DND-41 (cell line): Measurements from ENCODE around the gene ADAMTS13.

Source experiments
- ATAC-seq: fragments of 200-7000 bp; cut with Tn5 transposase; 3 replicates; pipeline ENCODE4 v1.9.1; 2021; ENCODE audit warnings: low read depth; ENCODE audit not compliant: insufficient read depth
- DNase-seq: peaks from one replicate; pipeline ENCODE4 v3.0.0-alpha.2; 2020
- H2AFZ ChIP-seq: 2 replicates; pipeline ENCODE4 v1.6.0; 2012; ENCODE audit warnings: low read depth, low read length
- H3K27ac ChIP-seq: 2 replicates; pipeline ENCODE4 v1.5.1; 2012; ENCODE audit warnings: low read length, inconsistent platforms
- H3K27me3 ChIP-seq: fragments of 200-600 bp; sonication (generic); 2 replicates; pipeline ENCODE4 v1.6.0; 2012; ENCODE audit warnings: low read length, mild to moderate bottlenecking, inconsistent platforms; ENCODE audit not compliant: insufficient read depth, poor library complexity
- H3K36me3 ChIP-seq: 2 replicates; pipeline ENCODE4 v1.5.1; 2012; ENCODE audit warnings: low read length, inconsistent platforms; ENCODE audit not compliant: insufficient read depth
- H3K4me1 ChIP-seq: 2 replicates; pipeline ENCODE4 v1.5.1; 2012; ENCODE audit warnings: mild to moderate bottlenecking, low read length; ENCODE audit not compliant: insufficient read depth
- H3K4me2 ChIP-seq: 2 replicates; pipeline ENCODE4 v1.6.0; 2012; ENCODE audit warnings: mild to moderate bottlenecking, moderate library complexity, low read length, inconsistent platforms; ENCODE audit not compliant: insufficient read depth
- H3K4me3 ChIP-seq, 2 experiments: fragments of 200-600 bp in 1 of 2; shearing (Covaris generic) in 1 of 2; 2 replicates each; pipeline ENCODE4 v1.5.1; 2012 to 2016; ENCODE audit warnings: inconsistent platforms in 2 of 2, low read length in 2 of 2, mild to moderate bottlenecking in 2 of 2, low read depth in 1 of 2, moderate library complexity in 1 of 2
- H3K79me2 ChIP-seq: 2 replicates; pipeline ENCODE4 v1.6.0; 2012; ENCODE audit warnings: low read length, inconsistent platforms; ENCODE audit not compliant: insufficient read depth
- H3K9ac ChIP-seq: 2 replicates; pipeline ENCODE4 v1.6.0; 2012; ENCODE audit warnings: low read depth, mild to moderate bottlenecking, inconsistent platforms, low read length, moderate library complexity
- H3K9me3 ChIP-seq: 2 replicates; pipeline ENCODE4 v1.5.1; 2012; ENCODE audit warnings: low read length, moderate library complexity, mild to moderate bottlenecking, inconsistent platforms; ENCODE audit not compliant: insufficient read depth, severe bottlenecking
- H4K20me1 ChIP-seq: 2 replicates; pipeline ENCODE4 v1.6.0; 2012; ENCODE audit warnings: low read length; ENCODE audit not compliant: insufficient read depth
- EZH2 ChIP-seq: IDR thresholded peaks from 3 replicates; pipeline ENCODE4 v1.6.1; 2012; ENCODE audit warnings: borderline replicate concordance, low read depth, mild to moderate bottlenecking, moderate library complexity, low read length, inconsistent platforms; ENCODE audit not compliant: severe bottlenecking
- TF ChIP-seq, protein P1 (sequence below): IDR thresholded peaks from 2 replicates; pipeline ENCODE4 v1.5.1; 2012; ENCODE audit warnings: borderline replicate concordance, low read length, moderate library complexity, mild to moderate bottlenecking; ENCODE audit not compliant: poor library complexity, severe bottlenecking; ENCODE audit errors: extremely low read depth

ADAMTS13 gene

DNA sequence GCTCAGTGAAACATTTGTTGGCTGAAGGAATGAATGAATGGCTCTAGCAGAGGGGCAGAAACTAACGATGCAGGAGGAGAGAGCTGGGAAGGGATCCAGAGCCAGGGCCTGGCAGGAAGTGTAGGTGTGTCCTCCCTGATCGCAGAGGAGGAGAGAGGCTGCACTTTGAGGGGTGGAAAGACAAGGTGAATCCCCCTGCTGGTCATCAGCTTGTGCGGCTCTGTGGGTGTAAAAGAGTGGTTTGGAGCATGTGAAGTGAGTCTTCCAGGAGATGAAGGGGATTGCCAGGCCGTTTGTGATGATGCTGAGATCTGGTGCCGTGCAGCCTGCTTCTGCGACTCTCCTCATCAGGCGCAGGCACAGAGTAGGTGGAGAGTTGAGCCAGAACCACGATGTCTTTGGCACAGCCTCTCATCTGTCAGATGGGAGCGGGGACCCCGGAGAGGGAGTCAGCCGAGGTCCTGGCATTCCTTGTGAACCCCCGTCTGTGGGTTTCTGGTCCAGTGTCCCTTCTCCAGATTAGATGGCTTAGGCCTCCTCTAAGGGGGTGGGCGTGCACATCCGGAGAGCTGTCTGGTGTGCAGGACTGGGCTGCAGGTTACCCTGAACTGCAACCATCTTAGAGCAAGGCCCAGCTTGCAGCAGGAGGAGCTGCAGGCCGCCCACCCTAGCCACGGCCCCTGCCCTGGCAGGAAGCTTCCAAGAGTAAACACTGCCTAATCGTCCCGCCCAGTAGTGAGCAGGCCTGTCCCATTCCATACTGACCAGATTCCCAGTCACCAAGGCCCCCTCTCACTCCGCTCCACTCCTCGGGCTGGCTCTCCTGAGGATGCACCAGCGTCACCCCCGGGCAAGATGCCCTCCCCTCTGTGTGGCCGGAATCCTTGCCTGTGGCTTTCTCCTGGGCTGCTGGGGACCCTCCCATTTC lies at the start of gene ADAMTS13:
TSS of gene ADAMTS13 (plus strand) at position 753 of the 928 bp plus-strand sequence. CDS start at position 830, 77 bp downstream.
- no peak for TF ChIP-seq EZH2
- TF ChIP-seq, protein P1, sequence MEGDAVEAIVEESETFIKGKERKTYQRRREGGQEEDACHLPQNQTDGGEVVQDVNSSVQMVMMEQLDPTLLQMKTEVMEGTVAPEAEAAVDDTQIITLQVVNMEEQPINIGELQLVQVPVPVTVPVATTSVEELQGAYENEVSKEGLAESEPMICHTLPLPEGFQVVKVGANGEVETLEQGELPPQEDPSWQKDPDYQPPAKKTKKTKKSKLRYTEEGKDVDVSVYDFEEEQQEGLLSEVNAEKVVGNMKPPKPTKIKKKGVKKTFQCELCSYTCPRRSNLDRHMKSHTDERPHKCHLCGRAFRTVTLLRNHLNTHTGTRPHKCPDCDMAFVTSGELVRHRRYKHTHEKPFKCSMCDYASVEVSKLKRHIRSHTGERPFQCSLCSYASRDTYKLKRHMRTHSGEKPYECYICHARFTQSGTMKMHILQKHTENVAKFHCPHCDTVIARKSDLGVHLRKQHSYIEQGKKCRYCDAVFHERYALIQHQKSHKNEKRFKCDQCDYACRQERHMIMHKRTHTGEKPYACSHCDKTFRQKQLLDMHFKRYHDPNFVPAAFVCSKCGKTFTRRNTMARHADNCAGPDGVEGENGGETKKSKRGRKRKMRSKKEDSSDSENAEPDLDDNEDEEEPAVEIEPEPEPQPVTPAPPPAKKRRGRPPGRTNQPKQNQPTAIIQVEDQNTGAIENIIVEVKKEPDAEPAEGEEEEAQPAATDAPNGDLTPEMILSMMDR, result peak; percentile 25
- no peak within 1 kb of the TSS for H3K4me2 ChIP-seq
- peaks cover 10% of the 10 kb centered on the region for H3K79me2 ChIP-seq
- peak within 1 kb of the TSS; percentile 49; the same call in 1 of the 2 replicates for H2AFZ ChIP-seq
- no peak within 1 kb of the TSS for H3K9ac ChIP-seq
- H3K4me1 ChIP-seq, result peaks cover 14% of the 10 kb centered on the region
- H3K4me3 ChIP-seq, result no peak within 1 kb of the TSS
- ATAC-seq (no peak), DNase-seq (no peak)
- no peaks in the 10 kb centered on the region for H3K27me3 ChIP-seq
- no peaks in the 10 kb centered on the region; the same call in 1 of the 2 replicates for H3K36me3 ChIP-seq
- no peak within 1 kb of the TSS for H3K27ac ChIP-seq
- H3K9me3 ChIP-seq, result no peaks in the 10 kb centered on the region
- H4K20me1 ChIP-seq, result no peaks in the 10 kb centered on the region

DNA sequence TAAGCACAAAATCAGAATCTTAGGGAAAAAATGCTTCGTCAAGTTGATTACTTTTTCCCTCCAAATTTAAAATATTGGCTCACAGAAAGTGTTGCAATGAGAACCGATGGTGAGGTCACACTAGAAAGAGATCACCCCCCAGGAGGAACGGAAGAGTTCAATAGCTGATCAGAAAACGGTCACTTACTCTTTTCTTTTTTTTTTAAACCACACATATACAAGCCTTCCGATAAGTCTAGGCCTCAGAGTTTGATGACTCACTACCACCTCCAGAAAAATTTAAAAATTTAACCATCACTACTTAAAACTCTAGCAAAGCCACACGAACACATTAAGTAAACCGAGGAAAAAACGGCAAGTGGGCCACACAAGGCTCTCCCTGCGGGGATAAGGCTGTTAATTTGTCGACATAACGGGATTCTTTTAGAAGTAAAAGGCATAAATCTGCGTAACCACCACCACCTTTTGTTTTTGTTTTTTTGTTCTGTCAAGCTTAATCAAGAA lies 47.5 kb upstream of the ADAMTS13 start:
- H3K27ac ChIP-seq, result peak overlapping the region; percentile 91
- TF ChIP-seq, protein P1, result no peak
- no peak for TF ChIP-seq EZH2
- H3K4me1 ChIP-seq, result peaks cover 40% of the 10 kb centered on the region
- H3K4me3 ChIP-seq, result peak overlapping the region; percentile 98 to 100; a peak in 3 of 4 replicates
- DNase-seq (no peak), ATAC-seq (no peak)
- H3K4me2 ChIP-seq, result peak overlapping the region; percentile 95
- H3K27me3 ChIP-seq, result no peaks in the 10 kb centered on the region
- H3K9me3 ChIP-seq, result no peaks in the 10 kb centered on the region
- peak overlapping the region; percentile 89 for H3K9ac ChIP-seq
- peaks cover 51% of the 10 kb centered on the region for H4K20me1 ChIP-seq
- peaks cover 38% of the 10 kb centered on the region for H3K36me3 ChIP-seq
- peak overlapping the region; percentile 77 for H2AFZ ChIP-seq
- peaks cover 62% of the 10 kb centered on the region for H3K79me2 ChIP-seq

GRCh38 chr9:133375116-133375723 lies 46.9 kb upstream of the ADAMTS13 start:
- Histone ChIP-seq H3K9ac (peak overlapping the region; percentile 89), H3K27me3 (no peaks in the 10 kb centered on the region), H3K4me2 (peak overlapping the region; percentile 95), H3K36me3 (peaks cover 33% of the 10 kb centered on the region), H3K79me2 (peaks cover 56% of the 10 kb centered on the region), H3K4me1 (peaks cover 40% of the 10 kb centered on the region), H3K4me3 (peak overlapping the region; percentile 98 to 100), H3K9me3 (no peaks in the 10 kb centered on the region), H4K20me1 (peaks cover 46% of the 10 kb centered on the region), H2AFZ (peak overlapping the region; percentile 77), H3K27ac (peak overlapping the region; percentile 91)
- TF ChIP-seq, protein P1, result peak; percentile 56
- TF ChIP-seq EZH2, result no peak
- DNase-seq, result peak; percentile 56
- ATAC-seq, result peak; percentile 27
